ENCODE results near the gene LMBR1. TPM values are rescaled to one million over a fixed set of nuclear protein-coding genes. Genes with fewer than 3 reads are reported as not detected.
A peak's percentile ranks its signal among the peaks of the same experiment; 100 is the strongest.

Gene LMBR1
- polyA plus RNA-seq, 3 donors = 14.8 to 24.4 (median 21.2) TPM

- peaks cover 5% of the 10 kb centered on the region for H3K79me2 ChIP-seq (ENCODE audit: insufficient read depth, low read length)
- H3K9me3 Mint-ChIP-seq = peaks cover 0 to 4% (median 0%) of the 10 kb centered on the region in 7 donors
- no peaks in the 10 kb centered on the region for H3K27me3 Mint-ChIP-seq (ENCODE audit: low read depth in 3 of 3)
- H3K36me3 Mint-ChIP-seq = peaks cover 21 to 25% of the 10 kb centered on the region in 2 donors
- no peak for DNase-seq
- no peaks in the 10 kb centered on the region for H3K4me1 ChIP-seq (ENCODE audit: control insufficient read depth in 1 of 2, insufficient read depth in 2 of 2, low read length in 2 of 2)
- no peak overlapping the region for H2AFZ ChIP-seq (ENCODE audit: insufficient read depth, low read depth, low read length, poor library complexity, severe bottlenecking)
- no peaks in the 10 kb centered on the region for H3K27me3 ChIP-seq (ENCODE audit: control insufficient read depth in 2 of 2, insufficient read depth in 2 of 2, low read length in 2 of 2)
- no peak overlapping the region for H3K9ac ChIP-seq (ENCODE audit: insufficient read depth, low read length, poor library complexity, severe bottlenecking)
- H3K4me2 ChIP-seq (replicated peaks; ENCODE audit: extremely low read depth, low read length, poor library complexity, severe bottlenecking) = no peak overlapping the region
- H3K27ac Mint-ChIP-seq = peak overlapping the region in 1 of 7 donors; percentile 59
- TF ChIP-seq, protein P1, sequence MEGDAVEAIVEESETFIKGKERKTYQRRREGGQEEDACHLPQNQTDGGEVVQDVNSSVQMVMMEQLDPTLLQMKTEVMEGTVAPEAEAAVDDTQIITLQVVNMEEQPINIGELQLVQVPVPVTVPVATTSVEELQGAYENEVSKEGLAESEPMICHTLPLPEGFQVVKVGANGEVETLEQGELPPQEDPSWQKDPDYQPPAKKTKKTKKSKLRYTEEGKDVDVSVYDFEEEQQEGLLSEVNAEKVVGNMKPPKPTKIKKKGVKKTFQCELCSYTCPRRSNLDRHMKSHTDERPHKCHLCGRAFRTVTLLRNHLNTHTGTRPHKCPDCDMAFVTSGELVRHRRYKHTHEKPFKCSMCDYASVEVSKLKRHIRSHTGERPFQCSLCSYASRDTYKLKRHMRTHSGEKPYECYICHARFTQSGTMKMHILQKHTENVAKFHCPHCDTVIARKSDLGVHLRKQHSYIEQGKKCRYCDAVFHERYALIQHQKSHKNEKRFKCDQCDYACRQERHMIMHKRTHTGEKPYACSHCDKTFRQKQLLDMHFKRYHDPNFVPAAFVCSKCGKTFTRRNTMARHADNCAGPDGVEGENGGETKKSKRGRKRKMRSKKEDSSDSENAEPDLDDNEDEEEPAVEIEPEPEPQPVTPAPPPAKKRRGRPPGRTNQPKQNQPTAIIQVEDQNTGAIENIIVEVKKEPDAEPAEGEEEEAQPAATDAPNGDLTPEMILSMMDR (IDR thresholded peaks at IDR 0.05) = no peak
- 90% methylated on average over 2 of the region's 6 CpGs for WGBS (ENCODE audit: insufficient coverage)
- intact Hi-C loops (cut with micrococcal nuclease) = no loop called here
- no peaks in the 10 kb centered on the region for H4K20me1 ChIP-seq (ENCODE audit: insufficient read depth, low read length)
- no peak overlapping the region for H3K4me3 Mint-ChIP-seq
- H3K4me1 Mint-ChIP-seq = peaks cover 12% of the 10 kb centered on the region
- H3K36me3 ChIP-seq (replicated peaks in 1 of 2; ENCODE audit: control insufficient read depth in 1 of 2, insufficient read depth in 2 of 2, low read length in 2 of 2) = peaks cover 0 to 8% of the 10 kb centered on the region in 2 donors
- no peak overlapping the region for H3K27ac ChIP-seq (ENCODE audit: low read depth in 1 of 2, low read length in 2 of 2)
- no peaks in the 10 kb centered on the region for H3K9me3 ChIP-seq (replicated peaks in 1 of 2; ENCODE audit: control insufficient read depth in 1 of 2, insufficient read depth in 1 of 2, low read length in 2 of 2)
- H3K4me3 ChIP-seq (replicated peaks in 1 of 3; ENCODE audit: low read depth in 2 of 3, low read length in 3 of 3) = no peak overlapping the region
Measured at GRCh38 chr7:156768698-156769472, 124.1 kb downstream of the LMBR1 start.

DNA sequence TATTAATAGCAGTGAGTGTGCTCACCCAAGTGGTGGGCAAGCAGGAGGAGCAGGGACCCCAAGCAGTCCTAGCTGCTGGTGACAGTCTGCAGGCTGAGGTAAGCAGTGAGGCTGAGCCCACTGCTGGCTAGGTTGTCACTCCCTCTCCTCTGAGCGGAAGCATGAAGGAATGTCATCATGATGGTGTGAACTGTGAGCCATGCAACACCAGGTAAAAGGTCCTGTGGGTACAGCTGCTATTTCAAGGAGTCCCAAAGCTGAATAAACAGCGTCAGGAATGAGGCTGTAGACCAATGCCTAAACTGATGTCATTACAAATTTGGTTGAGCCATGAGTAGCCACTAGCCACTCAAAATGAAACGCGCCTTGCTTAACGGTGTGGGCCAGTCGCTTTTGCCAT, 126.3 kb downstream of the LMBR1 start:
- H3K4me1 Mint-ChIP-seq = no peaks in the 10 kb centered on the region
- H2AFZ ChIP-seq (ENCODE audit: insufficient read depth, low read depth, low read length, poor library complexity, severe bottlenecking) = no peak overlapping the region
- peaks cover 29 to 36% of the 10 kb centered on the region in 2 donors for H3K36me3 Mint-ChIP-seq
- H3K4me3 ChIP-seq (replicated peaks in 1 of 3; ENCODE audit: low read depth in 2 of 3, low read length in 3 of 3) = no peak overlapping the region
- TF ChIP-seq, protein P1 (IDR thresholded peaks at IDR 0.05) = no peak
- no peak overlapping the region for H3K4me3 Mint-ChIP-seq
- H3K9me3 Mint-ChIP-seq = peaks cover 0 to 2% (median 0%) of the 10 kb centered on the region in 7 donors
- no peaks in the 10 kb centered on the region for H3K27me3 Mint-ChIP-seq (ENCODE audit: low read depth in 3 of 3)
- H3K27ac Mint-ChIP-seq = no peak overlapping the region
- 100% methylated on average over 4 of the region's 6 CpGs for WGBS (ENCODE audit: insufficient coverage)
- no peaks in the 10 kb centered on the region for H3K9me3 ChIP-seq (replicated peaks in 1 of 2; ENCODE audit: control insufficient read depth in 1 of 2, insufficient read depth in 1 of 2, low read length in 2 of 2)
- no peak overlapping the region for H3K9ac ChIP-seq (ENCODE audit: insufficient read depth, low read length, poor library complexity, severe bottlenecking)
- no peak overlapping the region for H3K4me2 ChIP-seq (replicated peaks; ENCODE audit: extremely low read depth, low read length, poor library complexity, severe bottlenecking)
- intact Hi-C loops (cut with micrococcal nuclease) = no loop called here
- no peak overlapping the region for H3K27ac ChIP-seq (ENCODE audit: low read depth in 1 of 2, low read length in 2 of 2)
- no peaks in the 10 kb centered on the region for H3K27me3 ChIP-seq (ENCODE audit: control insufficient read depth in 2 of 2, insufficient read depth in 2 of 2, low read length in 2 of 2)
- no peaks in the 10 kb centered on the region for H4K20me1 ChIP-seq (ENCODE audit: insufficient read depth, low read length)
- H3K4me1 ChIP-seq (ENCODE audit: control insufficient read depth in 1 of 2, insufficient read depth in 2 of 2, low read length in 2 of 2) = no peaks in the 10 kb centered on the region
- no peaks in the 10 kb centered on the region for H3K79me2 ChIP-seq (ENCODE audit: insufficient read depth, low read length)
- H3K36me3 ChIP-seq (replicated peaks in 1 of 2; ENCODE audit: control insufficient read depth in 1 of 2, insufficient read depth in 2 of 2, low read length in 2 of 2) = peaks cover 7 to 19% of the 10 kb centered on the region in 2 donors
- no peak for DNase-seq

Data from CD14-positive monocyte (primary cell).